Measurements from ENCODE around the gene CYP4F11. TPM values are rescaled to one million over a fixed set of nuclear protein-coding genes. Genes with fewer than 3 reads are reported as not detected.

The CYP4F11 gene
- total and polyA plus RNA-seq, 2 of the 13 experiments (the other 11 are each of a cell fraction or from before 2014, with no cell fraction given), result 7.8 to 8.4 TPM

GRCh38 chr19:15976836-15977689, 42.7 kb upstream of the CYP4F11 start (continued):
- TF ChIP-seq ZNF800 (CRISPR knock-in tag; IDR thresholded peaks at IDR 0.05) (no peak), ZNF607 (CRISPR knock-in tag; IDR thresholded peaks at IDR 0.05; ENCODE audit: borderline replicate concordance) (no peak)

GRCh38 chr19:15974856-15975255, 40.5 kb upstream of the CYP4F11 start:
- Histone ChIP-seq H3K79me2 (ENCODE audit: insufficient read depth, low read length) (no peaks in the 10 kb centered on the region), H2AFZ (ENCODE audit: low read length) (no peak overlapping the region), H3K9me3 (ENCODE audit: low read length) (no peaks in the 10 kb centered on the region), H3K4me2 (ENCODE audit: low read depth, low read length) (no peak overlapping the region), H3K4me1 (ENCODE audit: insufficient read depth, low read length) (no peaks in the 10 kb centered on the region), H4K20me1 (ENCODE audit: insufficient read depth, low read length) (no peaks in the 10 kb centered on the region), H3K27ac (ENCODE audit: extremely low read length, insufficient read depth, low read length) (no peak overlapping the region), H3K9ac (ENCODE audit: insufficient read depth, low read depth, low read length) (no peak overlapping the region), H3K27me3 (ENCODE audit: control insufficient read depth in 1 of 2, insufficient read depth in 2 of 2, low read length in 2 of 2) (no peaks in the 10 kb centered on the region; a peak in 1 of 5 replicates), H3K36me3 (replicated peaks in 1 of 2; ENCODE audit: control insufficient read depth in 1 of 2, insufficient read depth in 2 of 2, low read length in 2 of 2) (no peaks in the 10 kb centered on the region), H3K4me3 (replicated peaks in 1 of 3; ENCODE audit: insufficient read depth in 1 of 3, low read depth in 2 of 3, low read length in 3 of 3) (no peak overlapping the region)
- POLR2A ChIA-PET, result no interaction called here
- DNase-seq (ENCODE audit: low spot score) (no peak), FAIRE-seq (no peak), ATAC-seq (no peak)
- CTCF ChIA-PET (ENCODE audit: low intra/inter-chr PET ratio, low total read pairs), result no interaction called here
- 6% methylated on average over 5 of the region's 5 CpGs for WGBS (ENCODE audit: low lambda C conversion rate)
- BruUV-seq (replicated peaks), result no TSS peak
- intact Hi-C loops (cut with micrococcal nuclease; ENCODE audit: unreplicated experiment), result no loop called here
- in situ Hi-C loops (cut with HindIII; ENCODE audit: extremely low pct_ligation_motif_present, low pct_unique_long_range_greater_than_20kb), result no loop called here
- no peak for TF ChIP-seq FOXO1 (CRISPR knock-in tag; IDR thresholded peaks at IDR 0.05)
- TF ChIP-seq HNRNPLL (IDR thresholded peaks at IDR 0.05; ENCODE audit: low read depth, low read length, poor library complexity, severe bottlenecking), result no peak
- TF ChIP-seq HIC2 (CRISPR knock-in tag; IDR thresholded peaks at IDR 0.05; ENCODE audit: low read depth), result no peak
- TF ChIP-seq ZNF768 (CRISPR knock-in tag; IDR thresholded peaks at IDR 0.05), result no peak
- no peak for TF ChIP-seq ZFAT (CRISPR knock-in tag; conservative IDR thresholded peaks at IDR 0.05)
- TF ChIP-seq KMT2B (CRISPR knock-in tag; IDR thresholded peaks at IDR 0.05), result no peak
- TF ChIP-seq ATF1 (CRISPR knock-in tag; IDR thresholded peaks at IDR 0.05), result no peak
- no peak for TF ChIP-seq ZNF746 (CRISPR knock-in tag; IDR thresholded peaks at IDR 0.05)
- TF ChIP-seq IRF1 (CRISPR knock-in tag; IDR thresholded peaks at IDR 0.05; ENCODE audit: low read depth), result no peak
- TF ChIP-seq FOXO4 (CRISPR knock-in tag; conservative IDR thresholded peaks at IDR 0.05), result no peak
- no peak for TF ChIP-seq YY1 (IDR thresholded peaks at IDR 0.05; ENCODE audit: insufficient read depth, insufficient replicate concordance, low read depth, low read length)
- no peak for TF ChIP-seq ZBTB1 (CRISPR knock-in tag; IDR thresholded peaks at IDR 0.05; ENCODE audit: borderline replicate concordance)
- no peak for TF ChIP-seq SMARCE1 (IDR thresholded peaks at IDR 0.05; ENCODE audit: borderline replicate concordance)
- no peak for TF ChIP-seq POGZ (CRISPR knock-in tag; IDR thresholded peaks at IDR 0.05)
- no peak for TF ChIP-seq SSRP1 (CRISPR knock-in tag; IDR thresholded peaks at IDR 0.05)
- TF ChIP-seq NAIF1 (CRISPR knock-in tag; IDR thresholded peaks at IDR 0.05; ENCODE audit: borderline replicate concordance), result no peak

All from HepG2 (cell line).